ENCODE data around the gene NFIA. TPM values are rescaled to one million over a fixed set of nuclear protein-coding genes. Genes with fewer than 3 reads are reported as not detected.

Gene NFIA
- total and polyA plus RNA-seq, 9 of the 15 experiments (the other 6 are each of a cell fraction or from before 2014, with no cell fraction given): 5.3 to 24.9 (median 9.8) TPM

- TF ChIP-seq ZC3H8 (IDR thresholded peaks at IDR 0.05) (no peak), MITF (IDR thresholded peaks at IDR 0.05) (0 out of 2 replicates have a peak, but pooled peaks have one; percentile 62), KDM5B (IDR thresholded peaks at IDR 0.05; ENCODE audit: insufficient replicate concordance, low read depth, low read length) (peak; percentile 39), ZNF395 (CRISPR knock-in tag; IDR thresholded peaks at IDR 0.05) (peak; percentile 87), CREB3L1 (IDR thresholded peaks at IDR 0.05; ENCODE audit: borderline replicate concordance, low read depth) (peak; percentile 95), RCOR1 (IDR thresholded peaks at IDR 0.05; ENCODE audit: borderline replicate concordance in 1 of 2, low read depth in 2 of 2, low read length in 2 of 2) (0 out of 4 replicates have a peak, but pooled peaks of 1 of the 2 experiments have one; percentile 24), MCM5 (IDR thresholded peaks at IDR 0.05; ENCODE audit: low read depth) (no peak), ZBTB12 (CRISPR knock-in tag; IDR thresholded peaks at IDR 0.05) (no peak; the same call in 1 of the 2 replicates), ZNF668 (CRISPR knock-in tag; IDR thresholded peaks at IDR 0.05) (peak; percentile 89), PHF20 (IDR thresholded peaks at IDR 0.05; ENCODE audit: partially characterized antibody) (no peak), CTCF (IDR thresholded peaks at IDR 0.05 in 2 of 3, conservative IDR thresholded peaks at IDR 0.05 in 1 of 3; ENCODE audit: insufficient read depth in 2 of 3, low read depth in 1 of 3, low read length in 3 of 3) (no peak)
These were observed 101.8 kb downstream of the NFIA start (continued) for GRCh38 chr1:61184040-61184713.
